ENCODE measurements around the gene CEP152. TPM values are rescaled to one million over a fixed set of nuclear protein-coding genes. Genes with fewer than 3 reads are reported as not detected.

The CEP152 gene
- total and polyA plus RNA-seq, 2 of the 13 experiments (the other 11 are each of a cell fraction or from before 2014, with no cell fraction given) = 1.3 to 14.7 TPM

- TF ChIP-seq ZNF329 (CRISPR knock-in tag; IDR thresholded peaks at IDR 0.05; ENCODE audit: low read depth) (no peak), ARID2 (CRISPR knock-in tag; IDR thresholded peaks at IDR 0.05; ENCODE audit: borderline replicate concordance) (no peak), ZNF749 (CRISPR knock-in tag; IDR thresholded peaks at IDR 0.05; ENCODE audit: borderline replicate concordance) (no peak), PCBP2 (optimal IDR thresholded peaks at IDR 0.05; ENCODE audit: low read depth, low read length, poor library complexity, severe bottlenecking) (no peak), ZNF574 (CRISPR knock-in tag; IDR thresholded peaks at IDR 0.05) (peak; percentile 51; the same call in 1 of the 2 replicates), ZNF75D (CRISPR knock-in tag; IDR thresholded peaks at IDR 0.05; ENCODE audit: borderline replicate concordance) (no peak), ZNF460 (CRISPR knock-in tag; IDR thresholded peaks at IDR 0.05; ENCODE audit: borderline replicate concordance) (no peak), ZNF33A (CRISPR knock-in tag; IDR thresholded peaks at IDR 0.05; ENCODE audit: borderline replicate concordance) (no peak), CBX5 (CRISPR knock-in tag; IDR thresholded peaks at IDR 0.05; ENCODE audit: borderline replicate concordance) (no peak), E2F1 (CRISPR knock-in tag; IDR thresholded peaks at IDR 0.05) (peak; percentile 99), ZMYM4 (CRISPR knock-in tag; IDR thresholded peaks at IDR 0.05) (peak; percentile 78), MTA3 (CRISPR knock-in tag; IDR thresholded peaks at IDR 0.05) (no peak), ZNF720 (CRISPR knock-in tag; IDR thresholded peaks at IDR 0.05) (no peak), ZFP36 (IDR thresholded peaks at IDR 0.05; ENCODE audit: borderline replicate concordance, low read depth, low read length, partially characterized antibody) (no peak), ARID4A (CRISPR knock-in tag; IDR thresholded peaks at IDR 0.05; ENCODE audit: borderline replicate concordance) (peak; percentile 98), HOXA5 (CRISPR knock-in tag; IDR thresholded peaks at IDR 0.05) (no peak), XRCC5 (optimal IDR thresholded peaks at IDR 0.05; ENCODE audit: low read length) (peak; percentile 72), ZNF704 (CRISPR knock-in tag; IDR thresholded peaks at IDR 0.05; ENCODE audit: borderline replicate concordance) (peak; percentile 71; the same call in 1 of the 2 replicates), MIXL1 (CRISPR knock-in tag; IDR thresholded peaks at IDR 0.05) (no peak)
Measured at GRCh38 chr15:48810414-48811324, at the start of gene CEP152 (continued).
